NCI-H2029 (cell line): Measurements from ENCODE around the gene CRIM1.

Experiments
- DNase-seq: peaks from one replicate; lab custom pipeline; 2025; lab: John Stamatoyannopoulos, UW

Gene CRIM1

DNA sequence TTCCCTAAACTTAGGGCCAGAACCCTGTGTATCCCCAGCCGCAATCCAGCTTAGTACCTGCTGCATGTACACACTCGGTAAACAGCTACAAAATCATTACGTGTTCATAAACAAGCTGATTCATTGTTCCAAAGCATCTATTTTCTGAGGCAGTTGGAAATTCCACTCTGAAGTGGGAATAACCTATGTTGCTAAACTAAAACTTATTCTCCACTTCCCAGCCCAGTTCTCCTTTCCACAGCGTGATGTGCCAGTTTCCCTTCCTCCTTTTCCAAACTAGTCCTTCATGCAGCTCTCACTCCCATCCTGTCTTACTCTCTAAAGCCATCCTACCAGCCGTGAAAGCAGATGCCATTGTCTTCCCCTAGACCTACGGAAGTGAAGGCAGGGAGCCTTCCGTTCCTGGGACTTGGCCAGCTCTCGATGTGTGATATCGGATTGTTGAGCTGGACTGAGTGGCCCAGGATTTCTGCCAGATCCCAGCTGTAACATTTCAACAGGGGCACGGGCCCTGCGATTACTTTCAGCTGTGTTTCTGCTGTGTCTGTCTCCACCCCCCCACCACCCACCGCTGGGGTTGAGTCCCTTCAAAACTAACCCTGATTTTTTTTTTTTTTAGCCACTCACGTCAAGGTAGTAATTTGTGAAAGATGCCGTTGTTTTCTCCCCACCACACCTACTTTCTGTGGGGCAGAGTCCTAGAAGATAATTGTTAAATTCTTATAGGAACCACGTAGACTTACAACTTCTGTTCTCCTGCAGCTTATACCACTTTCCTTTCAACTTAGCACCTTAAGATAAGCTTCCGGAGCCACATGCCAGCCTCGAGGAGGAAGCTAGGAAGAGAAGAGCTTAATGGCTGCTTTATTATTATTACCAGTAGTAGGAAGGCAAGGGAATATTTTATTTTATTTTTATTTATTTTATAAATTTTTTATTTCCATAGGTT, 100.9 kb downstream of the CRIM1 start:
- DNase-seq, result no peak

GRCh38 chr2:36458106-36458505, 102.5 kb downstream of the CRIM1 start:
- DNase-seq, result no peak

GRCh38 chr2:36459725-36460137, 104.2 kb downstream of the CRIM1 start:
- peak; percentile 48 for DNase-seq

- no peak for DNase-seq
Observed at GRCh38 chr2:36461039-36461681, 105.6 kb downstream of the CRIM1 start.

- no peak for DNase-seq
Observed at GRCh38 chr2:36462311-36462935, 106.8 kb downstream of the CRIM1 start.

DNA sequence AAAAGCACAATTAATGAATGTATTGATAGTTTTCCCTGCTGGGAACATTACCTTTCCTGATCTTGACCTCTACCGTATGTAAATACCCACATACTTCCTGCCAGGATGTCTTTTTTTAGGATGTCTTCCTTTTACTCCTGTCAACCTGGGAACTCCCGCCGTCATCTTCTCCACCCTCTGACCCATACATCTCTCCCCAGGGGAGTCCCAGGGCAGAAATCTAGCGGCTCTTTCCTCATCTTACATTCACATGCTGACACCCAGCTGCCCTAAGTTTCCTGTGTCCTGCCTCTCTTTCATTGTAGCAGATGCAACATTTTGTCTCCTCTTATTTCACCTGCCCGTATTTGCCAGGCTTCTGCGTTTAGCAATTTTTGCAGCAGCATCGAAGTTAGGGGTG, 107.8 kb downstream of the CRIM1 start:
- no peak for DNase-seq

DNA sequence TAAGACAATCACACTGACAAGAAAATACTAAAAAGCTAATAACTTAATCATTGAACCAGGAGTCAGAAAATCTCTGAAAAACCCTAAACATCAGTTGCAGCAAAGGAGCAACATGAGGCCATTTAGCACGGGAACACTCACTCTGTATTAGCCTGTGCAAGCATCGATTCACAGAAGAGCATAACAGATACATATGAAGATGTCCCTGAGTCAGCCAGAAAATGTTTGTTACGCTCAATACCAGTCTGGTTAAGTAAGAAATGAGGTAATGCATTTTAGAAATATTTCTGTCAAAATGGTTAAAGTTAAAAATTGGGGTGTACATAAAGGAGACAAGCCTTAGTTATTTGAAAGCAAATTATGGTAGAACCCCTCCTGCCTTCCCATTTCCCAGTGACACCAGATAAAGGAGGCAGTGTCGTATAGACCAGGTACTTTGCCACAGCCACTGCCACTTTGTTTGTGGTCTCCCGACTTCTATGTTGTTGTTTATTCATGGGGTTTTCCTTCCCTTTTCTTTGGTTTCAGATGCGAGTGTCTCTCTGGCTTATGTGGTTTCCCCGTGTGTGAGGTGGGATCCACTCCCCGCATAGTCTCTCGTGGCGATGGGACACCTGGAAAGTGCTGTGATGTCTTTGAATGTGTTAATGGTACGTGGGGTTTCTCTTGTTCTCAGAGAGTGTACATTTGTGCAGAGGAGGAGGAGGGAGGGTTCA, 108.6 kb downstream of the CRIM1 start:
- DNase-seq, result no peak

DNA sequence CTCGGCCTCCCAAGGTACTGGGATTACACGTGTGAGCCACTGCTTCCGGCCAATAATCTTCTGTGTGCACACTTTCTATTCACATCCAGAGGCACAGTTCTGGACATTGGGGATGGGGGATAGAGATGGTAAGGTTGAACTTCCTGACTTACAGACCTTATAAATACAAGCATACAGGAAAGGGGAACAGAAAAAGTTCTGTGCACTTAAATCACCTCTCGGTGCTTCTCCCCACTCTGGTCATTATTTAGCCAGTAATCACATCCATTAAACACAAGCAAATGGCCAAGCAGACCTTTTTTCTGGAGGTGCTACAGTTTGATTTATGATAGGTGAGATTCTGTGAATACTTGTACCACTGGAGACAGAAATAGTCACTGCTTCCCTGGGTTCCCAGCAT, 110.6 kb downstream of the CRIM1 start:
- DNase-seq, result no peak

- DNase-seq, result no peak
Observed at GRCh38 chr2:36468463-36469105, 113.0 kb downstream of the CRIM1 start.

DNA sequence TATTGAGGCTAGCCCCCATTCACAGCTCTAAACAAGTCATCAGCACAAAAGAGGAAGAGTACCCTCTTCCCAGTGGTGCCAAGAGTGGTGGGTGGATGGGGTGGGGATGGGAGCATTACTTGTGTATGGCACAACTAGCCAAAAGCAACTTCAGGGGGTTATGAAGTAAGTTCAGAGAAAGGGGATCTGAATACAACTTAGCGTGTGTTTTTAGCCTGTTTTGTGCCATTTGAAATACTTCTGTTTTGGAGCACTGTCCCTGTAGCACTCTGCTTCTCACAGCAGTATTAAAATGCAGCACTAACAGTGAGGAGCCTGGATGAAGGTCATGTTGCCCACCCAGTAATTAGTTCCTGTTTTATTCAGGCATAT, 113.5 kb downstream of the CRIM1 start:
- no peak for DNase-seq

DNA sequence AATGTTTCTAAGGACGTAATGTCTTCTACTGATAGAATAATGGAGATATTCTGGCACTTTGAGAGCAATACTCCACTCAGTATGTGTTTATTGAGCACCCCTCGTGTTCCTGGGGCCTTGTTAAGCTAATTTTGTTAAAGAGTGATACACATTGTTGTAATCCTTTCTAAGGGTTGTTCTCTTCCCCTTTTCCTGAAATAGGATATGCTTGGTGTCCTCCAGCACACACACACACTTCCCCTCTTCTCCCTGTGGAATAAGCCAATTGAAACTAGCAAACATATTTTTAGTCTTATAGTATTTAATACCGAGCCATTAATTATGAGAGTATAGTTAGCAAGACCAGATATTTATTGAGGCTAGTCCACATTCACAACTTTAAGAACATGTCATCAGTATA, 114.1 kb downstream of the CRIM1 start:
- DNase-seq, result no peak

- DNase-seq, result no peak
Observed at GRCh38 chr2:36473230-36473629, 117.7 kb downstream of the CRIM1 start.

DNA sequence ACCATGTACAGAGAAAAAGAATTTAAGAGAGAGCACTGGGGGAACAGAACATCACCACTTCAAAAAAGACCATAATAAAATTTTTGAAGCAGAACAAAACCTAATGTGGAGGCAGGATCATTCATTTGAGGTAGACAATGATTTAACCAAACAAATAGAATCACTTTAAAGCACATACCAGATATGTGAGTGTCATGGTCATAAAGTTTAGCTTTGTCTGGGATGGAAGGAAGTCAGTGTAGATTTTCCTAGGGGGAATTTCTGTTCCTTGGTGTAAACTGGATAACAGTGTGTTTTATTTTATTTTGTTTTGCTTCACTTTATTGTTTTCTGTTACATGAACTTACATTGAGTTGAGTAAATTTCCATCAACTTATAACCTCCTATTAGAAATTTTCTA, 120.8 kb downstream of the CRIM1 start:
- no peak for DNase-seq

GRCh38 chr2:36477315-36477714, 121.7 kb downstream of the CRIM1 start:
- DNase-seq, result no peak

DNA sequence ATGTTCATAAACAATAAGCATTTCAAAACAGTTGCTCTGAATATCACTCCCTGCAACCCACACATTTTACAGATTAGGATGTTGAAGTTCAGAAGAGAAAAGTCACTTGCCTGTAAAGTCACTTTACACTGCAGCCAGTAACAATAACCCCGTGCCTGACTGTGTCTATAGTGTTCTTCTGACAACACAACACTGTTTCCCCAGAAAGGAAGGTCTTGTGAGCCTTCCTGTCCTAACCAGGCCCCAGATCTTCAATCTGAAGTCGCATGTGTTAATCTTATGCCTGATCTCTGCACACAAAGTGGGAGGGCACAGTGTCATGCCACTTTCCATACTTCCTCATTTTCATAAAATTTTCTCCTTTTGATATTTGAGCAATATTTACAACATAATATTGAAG, 122.2 kb downstream of the CRIM1 start:
- no peak for DNase-seq

DNA sequence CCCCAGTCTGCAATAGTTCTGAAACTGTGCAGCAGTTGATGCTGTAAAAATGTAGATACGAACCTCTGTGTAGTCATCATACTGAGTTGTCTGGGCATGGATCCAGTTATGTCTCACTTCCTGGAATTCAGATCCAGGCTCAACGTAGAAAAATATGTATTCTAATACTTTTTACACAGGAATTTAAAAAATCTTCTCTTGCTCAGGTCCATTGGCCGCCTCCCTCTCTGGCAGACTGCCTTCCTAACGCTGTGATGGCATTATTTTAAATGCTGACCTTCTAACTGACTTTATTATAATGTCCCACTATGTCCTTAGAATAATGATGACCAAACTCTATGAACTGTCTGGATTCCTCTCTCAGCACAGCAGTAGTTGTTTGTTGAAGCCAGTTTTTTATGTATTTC, 122.8 kb downstream of the CRIM1 start:
- DNase-seq, result no peak

DNA sequence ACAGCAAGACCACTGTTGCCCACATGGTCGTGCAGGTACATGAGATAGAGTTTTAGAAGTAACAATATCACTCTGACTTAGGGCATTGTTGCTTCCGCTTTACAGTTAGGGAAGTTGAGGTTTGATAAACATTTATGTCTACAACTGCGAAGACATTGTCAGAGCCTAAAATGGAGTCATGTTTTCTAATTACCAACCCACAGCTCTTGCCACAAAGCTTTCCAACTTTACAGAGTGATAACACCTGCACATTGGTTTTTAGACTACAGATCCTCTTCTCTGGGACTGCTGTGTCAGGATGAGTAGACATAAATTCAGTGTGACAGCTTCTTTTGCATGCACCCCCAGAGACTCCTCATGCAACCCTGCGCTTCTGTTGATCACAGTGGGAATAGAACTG, 123.4 kb downstream of the CRIM1 start:
- DNase-seq, result no peak

DNA sequence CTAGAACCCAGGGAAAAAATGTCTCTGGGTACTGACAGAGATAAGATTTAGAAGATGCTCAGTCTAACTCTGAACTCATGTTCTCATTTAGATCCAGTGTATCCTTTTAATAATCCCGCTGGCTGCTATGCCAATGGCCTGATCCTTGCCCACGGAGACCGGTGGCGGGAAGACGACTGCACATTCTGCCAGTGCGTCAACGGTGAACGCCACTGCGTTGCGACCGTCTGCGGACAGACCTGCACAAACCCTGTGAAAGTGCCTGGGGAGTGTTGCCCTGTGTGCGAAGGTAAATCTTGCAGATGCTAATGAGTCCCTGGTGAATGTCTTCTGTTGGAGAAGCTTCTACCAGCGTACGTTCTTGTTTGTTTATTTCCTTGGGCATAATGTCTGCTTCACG, 123.8 kb downstream of the CRIM1 start:
- DNase-seq, result no peak

GRCh38 chr2:36480028-36480427, 124.5 kb downstream of the CRIM1 start:
- DNase-seq, result no peak

- DNase-seq, result no peak
Observed at GRCh38 chr2:36480636-36481035, 125.1 kb downstream of the CRIM1 start.

DNA sequence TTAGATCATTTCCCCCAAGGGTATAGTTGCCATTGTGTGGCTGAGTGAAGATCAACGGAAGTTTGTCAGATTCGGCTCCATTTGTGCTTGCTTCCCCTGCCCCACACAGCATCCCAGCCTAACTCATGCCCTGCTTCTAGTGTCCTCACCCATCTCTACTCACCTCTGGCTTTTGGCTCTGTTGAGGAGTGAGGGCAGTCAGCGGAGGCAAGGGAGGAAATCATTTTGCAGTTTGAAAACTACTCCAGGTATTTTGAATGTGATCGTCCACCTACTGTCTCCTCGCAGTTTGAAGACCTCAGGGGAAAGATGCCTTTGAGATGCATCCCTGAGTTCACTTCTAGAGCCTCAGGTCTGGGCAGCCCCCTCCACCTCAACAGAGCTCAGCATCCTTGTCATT, 126.1 kb downstream of the CRIM1 start:
- no peak for DNase-seq
